Measurements from ENCODE around the gene ADGRE3.

The ADGRE3 gene, protein sequence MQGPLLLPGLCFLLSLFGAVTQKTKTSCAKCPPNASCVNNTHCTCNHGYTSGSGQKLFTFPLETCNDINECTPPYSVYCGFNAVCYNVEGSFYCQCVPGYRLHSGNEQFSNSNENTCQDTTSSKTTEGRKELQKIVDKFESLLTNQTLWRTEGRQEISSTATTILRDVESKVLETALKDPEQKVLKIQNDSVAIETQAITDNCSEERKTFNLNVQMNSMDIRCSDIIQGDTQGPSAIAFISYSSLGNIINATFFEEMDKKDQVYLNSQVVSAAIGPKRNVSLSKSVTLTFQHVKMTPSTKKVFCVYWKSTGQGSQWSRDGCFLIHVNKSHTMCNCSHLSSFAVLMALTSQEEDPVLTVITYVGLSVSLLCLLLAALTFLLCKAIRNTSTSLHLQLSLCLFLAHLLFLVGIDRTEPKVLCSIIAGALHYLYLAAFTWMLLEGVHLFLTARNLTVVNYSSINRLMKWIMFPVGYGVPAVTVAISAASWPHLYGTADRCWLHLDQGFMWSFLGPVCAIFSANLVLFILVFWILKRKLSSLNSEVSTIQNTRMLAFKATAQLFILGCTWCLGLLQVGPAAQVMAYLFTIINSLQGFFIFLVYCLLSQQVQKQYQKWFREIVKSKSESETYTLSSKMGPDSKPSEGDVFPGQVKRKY

DNA sequence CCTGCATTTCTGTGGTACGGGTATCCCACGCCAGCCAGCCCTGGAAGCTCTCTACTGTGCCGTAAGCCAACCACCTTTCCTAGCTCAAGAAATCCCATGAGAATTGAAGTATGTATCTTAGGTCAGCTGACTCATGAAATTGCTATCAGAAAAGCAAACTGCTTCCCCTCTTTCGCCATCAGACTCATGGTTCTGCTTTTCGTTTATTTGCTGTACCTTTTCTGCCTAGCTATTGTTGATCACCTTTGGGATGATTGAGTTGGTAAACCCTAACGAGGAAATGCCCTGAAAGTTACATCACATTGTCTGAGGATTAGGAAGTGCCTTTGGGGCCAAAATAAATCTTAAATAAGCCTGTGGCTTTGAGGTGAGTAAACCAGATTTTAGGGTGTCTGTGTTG, at the start of gene ADGRE3:
TSS of gene ADGRE3 (minus strand) at position 81 of the 400 bp plus-strand sequence. CDS start at position 7, 74 bp downstream.
- DNase-seq (ENCODE audit: low read depth, low spot score) = no peak

DNA sequence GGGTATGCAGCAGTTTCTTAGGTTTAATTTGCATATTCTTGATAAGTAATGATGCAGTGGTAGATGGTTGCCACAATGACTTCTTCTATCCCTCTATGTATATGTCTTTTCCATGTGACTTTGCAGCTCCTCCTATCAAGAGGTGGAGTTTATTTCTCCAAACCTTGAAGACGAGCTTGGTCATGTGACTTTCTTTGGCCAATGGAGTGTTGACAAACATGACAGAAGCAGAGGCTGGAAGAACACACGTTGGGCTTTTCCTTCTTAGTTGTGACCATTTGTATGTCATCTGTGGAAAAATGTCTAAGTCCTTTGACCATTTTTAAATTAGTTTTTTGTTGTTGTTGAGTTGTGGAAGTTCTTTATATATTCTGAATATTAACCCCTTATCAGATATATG, 47.5 kb upstream of the ADGRE3 start:
- no peak for DNase-seq (ENCODE audit: low read depth, low spot score)

DNA sequence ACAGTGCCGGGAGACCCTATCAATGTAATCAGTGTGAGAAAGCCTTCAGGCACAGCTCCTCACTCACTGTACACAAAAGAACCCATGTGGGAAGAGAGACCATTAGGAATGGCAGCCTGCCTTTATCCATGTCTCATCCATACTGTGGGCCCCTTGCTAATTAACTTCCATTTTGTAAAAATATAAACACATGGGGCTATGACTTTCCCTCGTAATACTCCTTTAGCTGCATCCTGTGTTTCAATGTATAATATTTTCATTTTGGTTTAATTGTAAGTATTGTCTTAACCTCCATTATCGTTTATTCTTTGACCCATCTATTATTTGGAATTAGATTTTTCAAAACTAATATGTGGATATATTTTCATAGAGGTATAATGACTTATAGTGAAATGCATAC, 44.5 kb upstream of the ADGRE3 start:
- no peak for DNase-seq (ENCODE audit: low read depth, low spot score)

DNA sequence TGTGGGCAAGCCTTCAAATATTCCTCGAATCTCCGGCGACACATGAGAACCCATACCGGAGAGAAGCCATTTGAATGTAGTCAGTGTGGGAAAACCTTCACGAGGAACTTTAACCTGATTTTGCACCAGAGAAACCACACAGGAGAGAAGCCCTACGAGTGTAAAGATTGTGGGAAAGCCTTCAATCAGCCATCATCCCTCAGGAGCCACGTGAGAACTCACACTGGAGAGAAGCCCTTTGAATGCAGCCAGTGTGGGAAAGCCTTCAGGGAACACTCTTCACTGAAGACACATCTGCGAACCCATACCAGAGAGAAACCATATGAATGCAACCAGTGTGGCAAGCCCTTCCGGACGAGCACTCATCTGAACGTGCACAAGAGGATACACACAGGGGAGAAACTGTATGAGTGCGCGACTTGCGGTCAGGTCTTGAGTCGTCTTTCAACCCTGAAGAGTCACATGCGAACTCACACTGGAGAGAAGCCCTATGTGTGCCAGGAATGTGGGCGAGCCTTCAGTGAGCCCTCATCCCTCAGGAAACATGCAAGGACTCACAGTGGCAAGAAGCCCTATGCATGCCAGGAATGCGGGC, 44.0 kb upstream of the ADGRE3 start:
- no peak for DNase-seq (ENCODE audit: low read depth, low spot score)

DNA sequence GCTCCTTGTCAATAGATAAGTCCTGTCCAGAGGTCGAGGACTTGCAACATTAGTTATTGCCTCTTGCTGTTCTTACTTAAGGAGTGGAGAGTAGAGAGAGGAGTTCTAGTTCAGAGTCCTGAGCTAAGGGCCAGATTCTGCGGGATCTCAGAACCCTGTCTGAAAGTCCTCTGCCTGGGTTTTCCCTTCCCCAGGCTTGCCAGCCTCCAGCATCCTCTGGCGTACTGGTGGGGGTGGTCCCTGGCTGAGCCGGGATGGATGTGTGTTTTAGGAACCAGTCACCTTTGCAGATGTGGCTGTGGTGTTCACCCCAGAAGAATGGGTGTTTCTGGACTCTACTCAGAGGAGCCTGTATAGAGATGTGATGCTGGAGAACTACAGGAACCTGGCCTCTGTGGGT, 41.2 kb upstream of the ADGRE3 start:
- DNase-seq (ENCODE audit: low read depth, low spot score) = no peak

DNA sequence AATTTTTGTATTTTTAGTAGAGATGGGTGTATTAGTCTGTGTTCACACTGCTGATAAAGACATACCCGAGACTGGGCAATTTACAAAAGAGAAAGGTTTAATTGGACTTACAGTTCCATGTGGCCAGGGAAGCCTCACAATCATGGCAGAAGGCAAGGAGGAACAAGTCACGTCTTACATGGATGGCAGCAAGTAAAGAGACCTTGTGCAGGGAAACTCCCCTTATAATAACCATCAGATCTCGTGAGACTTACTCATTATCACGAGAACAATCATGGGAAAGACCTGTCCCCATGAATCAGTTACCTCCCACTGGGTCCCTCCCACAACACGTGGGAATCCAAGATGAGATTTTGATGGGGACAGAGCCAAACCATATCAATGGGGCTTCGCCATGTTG, 29.8 kb upstream of the ADGRE3 start:
- no peak for DNase-seq (ENCODE audit: low read depth, low spot score)

DNA sequence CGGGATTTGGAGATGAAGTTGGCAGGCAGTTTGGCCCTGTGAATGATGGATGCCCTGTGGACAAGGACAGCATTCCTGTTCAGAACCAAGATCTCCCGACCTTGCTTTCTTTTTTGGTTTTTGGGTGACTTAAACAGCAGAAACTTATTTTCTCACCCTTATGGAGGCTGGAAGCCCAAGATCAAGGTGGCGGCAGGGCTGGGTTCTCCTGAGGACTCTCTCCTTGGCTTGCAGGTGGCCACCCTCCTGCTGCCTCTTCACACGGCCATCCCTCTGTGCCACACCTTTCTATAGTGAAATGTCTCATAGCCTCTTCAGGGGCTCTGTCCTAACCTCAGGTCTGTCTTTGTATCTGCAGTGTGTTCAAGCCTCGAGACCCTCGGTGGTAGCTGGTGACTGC, 29.2 kb upstream of the ADGRE3 start:
- no peak for DNase-seq (ENCODE audit: low read depth, low spot score)

DNA sequence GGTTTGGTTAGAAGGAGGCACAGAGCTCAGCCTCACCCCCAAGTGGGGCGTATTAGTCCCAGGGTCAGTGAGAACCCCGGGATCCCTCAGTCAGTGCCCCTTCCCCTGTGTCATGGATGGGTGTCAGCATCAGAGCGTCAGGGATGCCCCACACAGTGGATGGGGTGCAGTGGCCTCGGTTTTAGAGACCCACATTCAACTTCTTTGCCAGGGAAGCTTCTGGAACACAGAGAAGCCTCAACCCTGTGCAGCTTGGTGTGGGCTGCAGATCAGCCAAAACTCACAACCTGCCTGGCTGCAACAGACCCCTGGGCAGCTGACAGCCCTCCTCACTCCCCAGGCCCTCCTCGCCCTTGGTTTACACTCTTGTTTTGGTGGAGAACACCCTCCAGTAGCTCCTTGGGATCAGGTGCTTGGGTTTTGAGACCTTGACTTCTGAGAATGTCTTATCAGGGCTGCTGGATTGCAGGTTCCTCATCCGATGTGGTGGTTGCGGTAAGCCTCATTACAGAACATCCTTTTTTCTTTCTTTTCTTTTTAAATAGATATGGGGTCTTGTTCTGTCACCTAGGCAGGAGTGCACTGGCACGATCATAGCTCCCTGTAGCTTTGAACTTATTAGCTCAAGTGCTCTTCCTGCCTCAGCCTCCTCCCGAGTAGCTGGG, 26.2 kb upstream of the ADGRE3 start:
- DNase-seq (ENCODE audit: low read depth, low spot score) = no peak

DNA sequence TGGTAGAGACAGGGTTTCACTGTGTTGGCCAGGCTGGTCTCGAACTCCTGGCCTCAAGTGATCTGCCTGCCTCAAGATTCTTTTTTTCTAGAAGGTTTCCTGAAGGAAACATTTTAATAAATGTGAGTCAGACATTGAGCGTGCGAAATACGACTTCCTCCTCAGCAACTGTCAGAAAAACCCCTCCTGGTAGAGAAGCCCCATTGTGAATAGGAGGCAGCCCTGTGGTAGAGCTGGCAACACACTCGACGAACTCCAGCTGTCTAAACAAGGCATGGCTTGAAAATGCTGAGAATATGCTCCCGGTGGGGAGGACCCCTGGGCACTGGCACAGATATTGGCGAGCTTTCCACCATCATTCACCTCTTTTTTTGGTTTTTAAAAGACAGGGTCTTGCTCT, 25.0 kb upstream of the ADGRE3 start:
- DNase-seq (ENCODE audit: low read depth, low spot score) = no peak

DNA sequence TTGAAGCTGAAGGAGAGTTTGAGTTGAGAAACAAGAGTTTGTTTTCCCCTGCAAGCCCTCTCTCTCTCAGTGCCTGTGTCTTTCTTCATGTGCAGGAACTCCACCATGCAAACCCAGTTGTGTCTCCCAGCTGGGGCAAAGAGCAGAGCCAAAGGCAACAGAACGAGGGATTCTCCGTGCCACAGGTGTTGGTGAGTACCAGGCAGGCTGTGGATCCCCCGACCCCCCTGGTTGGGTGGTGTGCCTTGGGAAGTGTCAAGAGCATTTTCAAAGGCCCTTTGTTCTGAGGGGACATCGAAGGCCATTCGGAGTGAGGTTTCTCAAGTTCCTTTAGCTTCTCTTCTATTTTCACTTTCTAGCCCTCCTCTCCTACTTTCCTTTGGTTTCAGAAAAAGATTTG, 20.8 kb upstream of the ADGRE3 start:
- no peak for DNase-seq (ENCODE audit: low read depth, low spot score)

DNA sequence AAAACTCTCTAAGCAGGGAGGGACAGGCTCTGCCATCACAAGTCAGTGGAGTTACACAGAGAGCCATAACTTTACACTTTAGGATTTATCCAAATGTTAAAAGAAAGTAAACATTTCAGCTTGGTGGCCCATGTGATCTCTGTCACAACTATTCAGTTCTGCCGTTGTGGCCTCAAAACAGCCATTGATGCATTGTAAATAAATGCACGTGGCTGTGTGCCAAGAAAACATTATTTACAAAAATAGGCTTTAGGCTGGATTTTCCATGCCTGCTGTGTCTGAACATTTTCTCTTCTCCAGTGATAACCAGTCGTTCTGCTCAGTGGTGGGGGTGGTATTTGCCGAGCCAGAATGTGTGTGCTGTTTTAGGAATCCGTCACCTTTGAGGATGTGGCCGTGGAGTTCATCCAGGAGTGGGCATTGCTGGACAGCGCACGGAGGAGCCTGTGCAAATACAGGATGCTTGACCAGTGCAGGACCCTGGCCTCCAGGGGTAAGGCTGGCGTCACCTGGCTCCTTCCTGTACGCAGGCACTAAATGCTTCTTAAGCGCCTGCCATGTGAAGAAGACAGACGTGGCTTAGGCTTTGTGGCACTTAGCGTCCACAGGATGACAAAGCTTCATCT, 20.1 kb upstream of the ADGRE3 start:
- DNase-seq (ENCODE audit: low read depth, low spot score) = no peak

DNA sequence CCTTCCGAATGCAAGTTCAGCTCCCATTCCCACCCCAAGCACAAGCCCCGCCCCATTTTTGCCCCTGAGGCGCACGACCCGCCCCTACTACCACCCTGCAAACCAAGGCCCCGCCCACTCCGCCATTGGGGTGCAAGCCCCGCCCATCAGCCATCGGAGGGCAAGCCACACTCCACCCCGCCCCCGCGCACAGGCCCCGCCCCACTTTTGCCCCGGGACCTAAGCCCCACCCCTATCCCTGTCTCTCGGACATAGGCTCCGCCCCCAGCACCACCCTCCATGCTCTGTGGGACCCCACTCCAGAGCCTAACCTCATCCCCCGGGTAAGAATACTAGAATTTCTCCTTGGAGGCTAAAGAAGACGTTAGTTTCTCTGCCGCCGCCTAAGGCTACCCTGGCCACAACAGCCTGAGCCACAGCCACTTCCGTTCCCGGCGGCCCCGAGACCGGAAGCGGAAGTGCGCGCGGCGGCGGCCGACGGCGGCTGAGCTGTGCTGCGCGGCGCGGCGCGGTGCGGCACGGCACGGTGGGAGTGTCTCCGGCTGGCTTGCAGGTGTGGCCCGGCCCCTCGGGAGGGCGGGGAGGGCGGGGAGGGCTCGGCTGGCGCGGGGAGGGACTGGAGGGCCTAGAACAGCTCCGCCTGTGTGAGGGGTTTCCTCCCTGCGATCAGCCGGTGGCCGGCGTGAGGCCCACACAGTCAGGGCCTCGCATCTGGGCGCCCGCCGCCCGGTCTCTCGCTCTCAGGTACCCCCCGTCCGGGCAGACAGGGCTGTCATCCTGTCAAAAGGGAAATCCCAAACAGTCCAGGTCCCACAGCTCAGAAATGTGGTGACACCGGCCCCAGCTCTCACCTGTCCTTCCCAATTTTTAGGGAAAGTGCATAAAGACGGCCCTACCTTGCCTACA, 15.2 kb upstream of the ADGRE3 start, which contains the start of gene ZNF333:
TSS of gene ZNF333 (plus strand) at position 451 of the 906 bp plus-strand sequence. CDS start 3,444 bp downstream, outside the sequence.
- peak; percentile 96 for DNase-seq (ENCODE audit: low read depth, low spot score)

DNA sequence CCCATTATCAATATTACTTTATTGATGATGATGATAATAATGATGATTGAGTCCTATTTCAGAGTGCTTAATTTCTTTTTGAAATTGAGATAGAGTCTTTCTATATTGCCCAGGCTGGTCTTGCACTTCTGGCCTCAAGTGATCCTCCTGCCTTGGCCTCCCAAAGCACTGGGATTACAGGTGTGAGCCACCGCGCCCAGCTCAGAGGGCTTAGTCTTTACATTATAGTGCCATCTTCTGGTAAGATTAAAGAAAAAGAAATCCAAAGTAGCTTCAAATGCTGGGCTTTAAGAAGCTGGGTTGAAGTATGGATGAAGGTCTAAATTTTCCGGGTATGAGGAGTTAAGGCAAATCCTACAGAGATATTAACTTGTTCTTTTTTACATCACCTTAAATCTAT, 11.8 kb upstream of the ADGRE3 start:
- peak; percentile 4 for DNase-seq (ENCODE audit: low read depth, low spot score)

DNA sequence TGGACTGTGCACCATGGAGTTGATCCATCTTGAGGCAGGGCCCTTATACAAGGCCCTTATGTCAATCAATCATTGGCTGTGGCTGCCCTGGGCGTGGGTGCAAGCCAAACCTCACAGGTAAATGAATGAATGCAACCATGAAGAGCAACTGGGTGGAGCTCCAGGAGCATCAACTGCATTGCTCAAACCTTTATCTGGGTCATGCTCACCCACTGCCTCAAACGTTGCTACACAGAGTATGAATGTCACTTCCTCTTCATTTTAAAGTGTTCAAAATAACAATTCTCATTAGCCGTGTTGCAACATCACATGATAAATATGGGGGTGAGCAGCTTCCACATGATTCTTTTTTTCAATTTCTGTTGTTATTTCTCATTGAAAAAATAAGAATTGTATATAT, 8.8 kb upstream of the ADGRE3 start:
- DNase-seq (ENCODE audit: low read depth, low spot score) = no peak

DNA sequence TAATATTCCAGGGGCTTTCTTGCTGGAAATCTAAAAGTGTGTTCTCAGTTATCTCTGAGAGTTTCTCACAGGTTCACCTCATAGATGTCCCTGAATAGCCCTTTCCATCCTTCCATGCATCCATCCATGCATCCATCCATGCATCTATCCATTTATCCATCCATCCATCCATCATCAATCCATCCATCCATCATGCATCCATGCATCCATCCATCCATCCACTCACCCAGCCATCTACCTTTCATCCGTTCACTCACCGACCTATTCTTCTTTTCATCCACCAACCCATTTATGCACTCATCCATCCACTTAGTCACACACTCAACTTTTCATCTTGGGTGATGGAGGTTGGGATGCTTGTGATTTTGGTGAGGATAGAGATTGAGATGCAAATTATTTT, 7.4 kb upstream of the ADGRE3 start:
- DNase-seq (ENCODE audit: low read depth, low spot score) = no peak

DNA sequence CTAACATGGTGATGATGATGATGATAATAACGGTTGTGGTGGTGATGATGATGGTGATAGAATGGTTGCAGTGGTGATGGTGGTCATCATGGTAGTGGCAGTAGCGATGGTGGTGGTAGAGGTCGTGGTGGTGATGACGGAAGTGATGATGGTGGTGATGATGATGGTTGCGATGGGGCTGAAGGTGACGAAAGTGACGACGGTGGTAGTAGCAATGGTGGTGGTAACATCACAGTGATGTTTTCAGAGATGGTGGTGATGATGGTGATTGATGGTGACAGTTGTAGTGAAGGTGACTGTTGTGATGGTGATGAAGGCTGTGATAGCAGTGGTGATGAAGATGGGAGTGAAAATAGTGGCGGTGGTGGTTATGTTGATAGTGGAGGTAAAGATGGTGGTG, 3.6 kb upstream of the ADGRE3 start:
- no peak for DNase-seq (ENCODE audit: low read depth, low spot score)

DNA sequence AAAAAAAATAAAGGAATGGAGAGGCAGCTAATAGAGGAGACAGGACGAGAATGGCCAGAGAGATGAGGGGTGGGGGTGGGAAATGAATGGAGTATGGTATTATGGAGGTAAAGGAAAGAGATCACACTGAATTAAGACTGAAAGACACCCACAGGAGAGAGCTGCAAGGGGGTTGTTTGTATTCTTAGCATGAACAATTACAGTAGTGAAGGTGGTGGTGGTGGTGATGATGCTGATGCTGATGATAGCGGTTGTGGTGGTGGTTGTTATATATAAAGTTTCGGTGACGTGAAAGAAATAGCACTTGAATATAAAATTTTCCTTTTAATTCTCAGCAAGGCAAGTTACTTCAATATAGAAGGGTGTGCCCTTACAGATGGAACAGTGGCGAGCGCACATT, 2.8 kb upstream of the ADGRE3 start:
- no peak for DNase-seq (ENCODE audit: low read depth, low spot score)

DNA sequence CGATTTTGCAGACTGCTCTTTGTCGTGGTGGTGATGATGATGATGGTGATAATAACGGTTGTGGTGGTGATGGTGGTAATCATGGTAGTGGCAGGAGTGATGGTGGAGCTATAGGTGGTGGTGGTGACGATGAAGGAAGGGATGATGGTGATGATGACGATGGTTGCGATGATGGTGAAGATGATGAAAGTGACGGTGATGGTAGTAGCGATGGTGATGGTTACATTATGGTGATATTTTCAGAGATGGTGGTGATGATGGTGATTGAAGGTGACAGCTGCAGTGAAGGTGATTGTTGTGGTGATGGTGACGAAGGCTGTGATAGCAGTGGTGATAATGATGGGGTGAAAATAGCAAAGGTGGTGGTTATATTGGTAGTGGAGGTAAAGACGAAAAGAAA, 2.1 kb upstream of the ADGRE3 start:
- no peak for DNase-seq (ENCODE audit: low read depth, low spot score)

DNA sequence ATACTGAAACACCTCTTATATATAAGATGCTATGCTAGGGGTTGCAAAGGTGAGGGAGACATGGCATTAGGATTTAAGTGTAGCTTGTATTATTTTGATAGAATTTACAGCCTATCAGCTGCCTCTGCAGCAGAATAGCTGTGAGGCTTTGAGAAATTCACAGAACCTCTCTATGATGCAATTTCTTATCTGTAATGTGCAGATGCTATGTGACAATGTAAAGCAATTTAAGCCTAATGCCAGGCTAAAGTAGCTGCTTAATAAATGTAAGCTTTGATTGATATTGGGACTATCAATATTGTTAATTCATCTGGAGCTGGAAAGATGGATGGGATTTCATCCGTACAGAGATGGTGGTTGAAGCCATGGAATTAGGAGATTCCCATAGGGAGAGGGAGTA, 1.6 kb downstream of the ADGRE3 start:
- DNase-seq (ENCODE audit: low read depth, low spot score) = no peak

DNA sequence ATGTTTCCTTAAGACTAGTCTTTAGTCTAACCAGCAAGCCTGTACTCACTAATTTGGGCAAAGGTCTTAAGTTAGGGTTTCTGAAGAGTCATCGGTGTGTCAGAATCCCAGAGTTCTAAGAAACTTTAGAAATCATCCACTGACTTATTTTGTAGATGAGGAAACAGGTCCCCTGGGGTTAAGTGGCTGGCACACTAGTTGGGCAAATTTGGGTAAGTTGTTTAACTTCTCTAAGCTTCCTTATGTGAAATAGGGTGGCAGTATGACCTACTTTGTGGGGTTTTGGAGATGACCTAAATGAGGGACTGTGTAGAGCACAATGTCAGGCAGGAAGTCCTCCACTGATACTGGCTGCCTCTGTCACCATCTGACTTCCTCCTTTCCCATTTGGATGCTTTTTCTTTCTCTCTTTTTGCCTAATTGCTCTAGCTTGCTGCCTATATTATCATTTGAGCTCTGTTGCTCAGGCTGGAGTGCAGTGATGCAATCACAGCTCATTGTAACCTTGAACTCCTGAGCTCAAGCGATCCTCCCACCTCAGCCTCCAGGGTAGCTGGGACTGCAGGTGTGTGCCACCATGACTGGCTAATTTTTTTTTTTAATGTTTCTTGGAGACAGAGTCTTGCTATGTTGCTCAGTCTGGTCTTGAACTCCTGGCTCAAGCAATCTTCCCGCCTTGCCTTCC, 2.3 kb downstream of the ADGRE3 start:
- DNase-seq (ENCODE audit: low read depth, low spot score) = no peak

Measured in astrocyte of the hippocampus (primary cell).